ENCODE data around the gene SLC25A47. TPM values are rescaled to one million over a fixed set of nuclear protein-coding genes. Genes with fewer than 3 reads are reported as not detected.

SLC25A47 gene
- total RNA-seq, 2 donors from 2014 or later: not detected

DNA sequence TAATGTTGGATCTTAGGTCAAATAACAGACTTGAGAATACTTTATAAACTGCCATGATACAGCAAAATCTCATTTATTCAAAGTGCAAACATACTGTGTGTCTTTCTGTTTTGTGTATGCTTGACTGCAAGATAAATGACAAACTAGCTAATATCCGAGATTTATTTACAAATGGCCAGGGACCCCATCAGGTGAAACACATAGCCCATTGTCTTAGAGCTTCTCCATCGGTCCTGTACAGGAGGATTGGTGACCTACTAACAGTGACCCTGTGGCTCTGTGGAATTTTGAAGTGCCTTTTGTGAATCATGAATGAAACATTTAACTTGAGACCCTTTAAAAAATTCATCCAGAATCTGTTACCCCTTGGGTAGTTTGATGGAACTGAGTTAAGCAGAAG lies 44.0 kb upstream of the SLC25A47 start:
- Histone ChIP-seq H3K27ac (no peak overlapping the region), H3K36me3 (replicated peaks in 1 of 2; ENCODE audit: insufficient read depth in 1 of 2, low read depth in 2 of 2) (peaks cover 0 to 3% of the 10 kb centered on the region in 2 donors), H3K4me1 (peaks cover 2% of the 10 kb centered on the region), H3K4me3 (no peak overlapping the region), H3K9me3 (no peaks in the 10 kb centered on the region), H3K27me3 (no peaks in the 10 kb centered on the region)
- intact Hi-C loops (cut with DNase I): no loop called here
- ATAC-seq (no peak), DNase-seq (no peak)
- TF ChIP-seq, protein P1, sequence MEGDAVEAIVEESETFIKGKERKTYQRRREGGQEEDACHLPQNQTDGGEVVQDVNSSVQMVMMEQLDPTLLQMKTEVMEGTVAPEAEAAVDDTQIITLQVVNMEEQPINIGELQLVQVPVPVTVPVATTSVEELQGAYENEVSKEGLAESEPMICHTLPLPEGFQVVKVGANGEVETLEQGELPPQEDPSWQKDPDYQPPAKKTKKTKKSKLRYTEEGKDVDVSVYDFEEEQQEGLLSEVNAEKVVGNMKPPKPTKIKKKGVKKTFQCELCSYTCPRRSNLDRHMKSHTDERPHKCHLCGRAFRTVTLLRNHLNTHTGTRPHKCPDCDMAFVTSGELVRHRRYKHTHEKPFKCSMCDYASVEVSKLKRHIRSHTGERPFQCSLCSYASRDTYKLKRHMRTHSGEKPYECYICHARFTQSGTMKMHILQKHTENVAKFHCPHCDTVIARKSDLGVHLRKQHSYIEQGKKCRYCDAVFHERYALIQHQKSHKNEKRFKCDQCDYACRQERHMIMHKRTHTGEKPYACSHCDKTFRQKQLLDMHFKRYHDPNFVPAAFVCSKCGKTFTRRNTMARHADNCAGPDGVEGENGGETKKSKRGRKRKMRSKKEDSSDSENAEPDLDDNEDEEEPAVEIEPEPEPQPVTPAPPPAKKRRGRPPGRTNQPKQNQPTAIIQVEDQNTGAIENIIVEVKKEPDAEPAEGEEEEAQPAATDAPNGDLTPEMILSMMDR (IDR thresholded peaks at IDR 0.05): no peak
- no peak for TF ChIP-seq POLR2A (IDR thresholded peaks at IDR 0.05)
- WGBS, 2 donors: 47 to 56% methylated on average over 2 of the region's 2 CpGs

DNA sequence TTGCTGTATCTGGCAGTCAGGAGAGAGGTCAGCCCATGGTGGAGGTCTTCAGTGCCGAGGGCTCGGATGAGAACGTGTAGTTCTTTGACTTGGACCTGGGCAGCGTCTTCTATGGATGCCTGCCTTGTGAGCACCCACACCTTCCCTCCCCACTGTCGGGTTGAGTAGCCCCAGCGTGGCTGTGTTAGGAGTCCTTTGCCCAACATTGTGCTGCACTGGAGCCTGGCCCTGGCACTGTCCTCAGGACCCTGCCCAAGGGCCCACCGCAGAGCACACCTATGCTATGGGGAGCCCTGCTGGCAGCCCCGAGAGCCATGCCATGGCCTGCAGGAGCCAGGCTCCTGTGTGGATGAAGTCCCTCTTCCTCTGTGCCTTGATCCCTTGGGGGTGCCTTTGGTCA lies 43.6 kb upstream of the SLC25A47 start:
- Histone ChIP-seq H3K27me3 (no peaks in the 10 kb centered on the region), H3K9me3 (no peaks in the 10 kb centered on the region), H3K27ac (no peak overlapping the region), H3K4me1 (peaks cover 6% of the 10 kb centered on the region), H3K36me3 (replicated peaks in 1 of 2; ENCODE audit: insufficient read depth in 1 of 2, low read depth in 2 of 2) (peaks cover 0 to 3% of the 10 kb centered on the region in 2 donors), H3K4me3 (no peak overlapping the region)
- TF ChIP-seq, protein P1 (IDR thresholded peaks at IDR 0.05): no peak
- no peak for TF ChIP-seq POLR2A (IDR thresholded peaks at IDR 0.05)
- WGBS, 2 donors: 85 to 88% methylated on average over 7 of the region's 8 CpGs
- intact Hi-C loops (cut with DNase I): no loop called here
- ATAC-seq (no peak), DNase-seq (no peak)

DNA sequence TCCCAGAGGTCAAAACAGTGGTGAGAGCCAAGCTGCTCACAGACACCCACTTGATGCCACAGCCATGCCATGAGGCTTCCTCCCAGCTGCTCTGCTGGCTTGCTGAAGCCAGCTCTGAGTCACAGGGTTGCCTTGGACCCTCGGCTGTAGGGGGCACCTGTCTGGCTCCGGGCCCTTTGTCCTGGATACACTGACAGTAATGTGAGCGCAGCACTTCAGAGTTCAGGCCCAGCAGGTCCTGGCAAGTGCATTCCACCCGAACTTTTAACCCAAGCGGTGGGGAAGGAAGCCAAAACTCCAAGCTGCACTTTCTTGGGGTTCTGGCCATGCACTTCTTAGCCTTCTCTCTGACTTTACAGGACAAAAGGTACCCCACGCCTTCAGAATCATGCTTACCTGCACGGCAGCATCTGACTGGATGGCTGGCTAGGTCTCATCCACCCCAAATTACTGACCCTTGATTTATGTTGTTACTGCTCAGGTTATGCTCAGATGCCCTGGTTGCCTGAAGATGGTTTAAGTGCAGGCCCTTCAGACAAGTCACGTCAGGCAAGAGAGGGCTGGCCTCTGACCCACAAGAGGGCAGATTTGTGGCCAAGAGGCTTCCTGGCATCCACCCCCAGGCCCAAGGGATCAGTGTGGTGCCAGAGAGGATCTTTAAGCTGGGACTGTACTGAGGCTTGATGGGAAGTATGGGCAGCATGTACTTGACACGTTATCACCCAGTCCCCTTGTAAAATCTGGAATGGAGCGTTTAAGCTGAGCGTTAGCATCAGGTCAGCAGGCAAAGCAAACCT lies 41.7 kb upstream of the SLC25A47 start:
- Histone ChIP-seq H3K9me3 (no peaks in the 10 kb centered on the region), H3K27ac (no peak overlapping the region), H3K4me1 (peaks cover 19% of the 10 kb centered on the region), H3K36me3 (replicated peaks in 1 of 2; ENCODE audit: insufficient read depth in 1 of 2, low read depth in 2 of 2) (peaks cover 0 to 3% of the 10 kb centered on the region in 2 donors), H3K27me3 (no peaks in the 10 kb centered on the region), H3K4me3 (no peak overlapping the region)
- WGBS, 2 donors: 75 to 79% methylated on average over 6 to 11 of the region's 11 CpGs
- TF ChIP-seq POLR2A (IDR thresholded peaks at IDR 0.05): no peak
- TF ChIP-seq, protein P1 (IDR thresholded peaks at IDR 0.05): no peak
- DNase-seq (no peak), ATAC-seq (no peak)
- intact Hi-C loops (cut with DNase I): loop anchor here (5.0 kb wide), 1 partner anchor 39 kb away; no protein-coding TSS in a partner anchor

DNA sequence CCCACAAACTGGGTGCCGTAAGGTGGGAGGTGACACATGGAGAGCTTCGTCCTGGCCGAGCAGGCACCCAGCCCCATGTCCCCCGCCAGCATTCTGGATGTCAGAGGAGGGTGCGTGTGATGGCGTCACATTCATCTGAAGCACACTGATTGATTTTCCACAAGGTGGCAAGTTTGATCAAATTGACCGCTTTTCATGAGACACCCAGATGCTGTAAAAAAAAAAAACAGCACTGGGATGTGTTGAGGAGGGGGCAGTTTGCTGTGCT lies 41.1 kb upstream of the SLC25A47 start:
- no peak for TF ChIP-seq POLR2A (IDR thresholded peaks at IDR 0.05)
- TF ChIP-seq, protein P1 (IDR thresholded peaks at IDR 0.05): no peak
- DNase-seq (no peak), ATAC-seq (no peak)
- 92 to 99% methylated on average over 7 of the region's 7 CpGs for WGBS, 2 donors
- Histone ChIP-seq H3K4me1 (peaks cover 19% of the 10 kb centered on the region), H3K27me3 (no peaks in the 10 kb centered on the region), H3K4me3 (no peak overlapping the region), H3K9me3 (no peaks in the 10 kb centered on the region), H3K36me3 (replicated peaks in 1 of 2; ENCODE audit: insufficient read depth in 1 of 2, low read depth in 2 of 2) (peaks cover 0 to under 1% of the 10 kb centered on the region in 2 donors), H3K27ac (no peak overlapping the region)
- intact Hi-C loops (cut with DNase I): loop anchor here (5.0 kb wide), 1 partner anchor 40 kb away; no protein-coding TSS in a partner anchor

Measured in body of pancreas (tissue), 4 donors.